ENCODE results near the gene HAND1.

HAND1 gene

DNA sequence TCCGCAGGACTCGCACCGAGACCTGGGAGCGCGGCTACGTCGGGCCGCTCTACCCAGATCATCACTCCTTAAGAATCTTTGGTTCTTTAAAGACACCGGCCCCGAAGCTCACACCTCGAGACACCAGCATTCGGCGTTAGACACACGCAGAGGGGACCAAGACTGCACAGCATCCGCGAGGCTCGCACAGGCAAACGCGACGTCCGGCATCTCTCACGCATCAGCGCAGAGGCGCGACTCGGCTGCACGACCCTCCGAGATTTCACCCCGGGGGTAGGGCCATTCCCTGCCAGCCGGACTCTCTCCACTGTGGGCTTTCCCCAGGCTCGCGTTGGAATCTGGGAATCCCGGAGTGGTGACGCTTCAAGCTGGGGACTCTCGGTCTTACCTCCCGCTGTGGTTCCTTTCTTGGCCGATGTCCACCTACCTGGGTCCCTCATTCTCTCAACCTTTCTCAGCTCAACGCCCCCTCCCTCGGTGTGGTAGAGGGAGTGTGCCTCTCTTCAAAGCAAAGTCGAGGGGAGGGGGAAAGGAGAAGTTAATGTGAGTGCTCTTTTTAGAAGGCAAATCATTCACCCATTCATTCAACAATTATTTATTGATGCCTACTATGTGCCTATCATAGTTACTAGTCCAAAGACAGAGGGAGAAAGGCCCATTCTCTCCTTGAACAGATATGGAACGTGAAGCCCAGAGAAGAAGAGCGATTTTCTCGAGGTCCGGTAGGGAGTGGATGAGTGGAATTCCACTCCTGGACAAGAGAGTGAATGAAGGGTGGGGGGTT, 1.3 kb upstream of the HAND1 start:
- DNase-seq (ENCODE audit: low read depth in 2 of 2) = no peak

DNA sequence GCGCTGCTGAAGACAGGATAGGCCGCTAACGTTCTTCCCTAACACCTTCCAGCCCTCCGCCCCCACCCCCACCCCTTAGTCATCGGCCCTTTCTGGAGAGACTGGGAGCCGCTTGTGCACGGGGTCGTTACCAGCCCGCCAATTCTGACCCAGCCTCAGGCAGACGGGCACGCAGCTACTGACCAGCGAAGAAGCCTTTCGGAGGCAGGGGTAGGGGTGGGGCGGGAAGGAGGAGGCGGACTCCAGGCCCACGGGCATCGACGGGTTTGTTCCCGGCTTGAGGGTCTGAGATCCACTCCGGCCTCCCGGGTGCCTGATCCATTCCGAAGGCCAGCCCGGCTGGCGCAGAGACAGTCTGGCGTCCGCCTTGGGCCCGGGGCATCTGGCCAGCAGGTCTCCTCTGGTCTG, 729 bp upstream of the HAND1 start:
- DNase-seq (ENCODE audit: low read depth in 2 of 2) = no peak

DNA sequence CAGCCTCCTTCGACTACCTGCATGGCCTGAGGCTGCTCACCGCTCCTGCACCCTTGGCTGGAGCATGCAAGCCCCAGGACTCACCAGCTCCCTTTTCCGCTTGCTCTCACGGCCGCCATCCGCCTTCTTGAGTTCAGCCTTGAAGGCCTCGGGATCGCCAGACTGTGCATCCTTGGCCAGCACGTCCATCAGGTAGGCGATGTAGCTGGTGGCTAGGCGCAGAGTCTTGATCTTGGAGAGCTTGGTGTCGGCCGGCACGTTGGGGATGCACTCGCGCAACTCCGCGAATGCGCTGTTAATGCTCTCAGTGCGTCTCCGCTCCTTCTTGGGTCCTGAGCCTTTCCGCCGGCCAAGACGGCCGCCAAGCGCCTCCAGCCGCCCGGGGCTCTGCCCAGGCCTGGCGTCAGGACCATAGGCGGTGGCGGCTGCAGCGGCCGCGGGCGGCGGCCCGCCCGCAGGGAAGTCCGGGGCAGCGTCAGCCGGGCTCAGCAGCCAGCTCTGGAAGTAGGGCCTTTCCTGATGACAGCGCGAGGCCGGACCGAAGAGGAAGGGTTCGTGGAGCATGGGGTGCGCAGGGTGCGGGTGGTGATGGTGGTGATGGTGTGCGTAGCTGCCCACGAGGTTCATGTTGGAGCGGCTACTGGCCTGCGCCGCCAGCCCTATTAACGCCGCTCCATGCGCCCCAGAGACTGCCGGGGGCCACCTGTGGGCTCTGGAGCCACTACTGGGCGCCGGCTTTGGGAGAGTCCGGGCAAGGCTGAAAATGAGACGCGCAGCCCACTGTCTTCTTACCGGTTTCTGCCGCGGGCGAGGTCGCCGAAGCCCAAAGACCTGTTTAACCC, 424 bp downstream of the HAND1 start:
- DNase-seq (ENCODE audit: low read depth in 2 of 2) = no peak

DNA sequence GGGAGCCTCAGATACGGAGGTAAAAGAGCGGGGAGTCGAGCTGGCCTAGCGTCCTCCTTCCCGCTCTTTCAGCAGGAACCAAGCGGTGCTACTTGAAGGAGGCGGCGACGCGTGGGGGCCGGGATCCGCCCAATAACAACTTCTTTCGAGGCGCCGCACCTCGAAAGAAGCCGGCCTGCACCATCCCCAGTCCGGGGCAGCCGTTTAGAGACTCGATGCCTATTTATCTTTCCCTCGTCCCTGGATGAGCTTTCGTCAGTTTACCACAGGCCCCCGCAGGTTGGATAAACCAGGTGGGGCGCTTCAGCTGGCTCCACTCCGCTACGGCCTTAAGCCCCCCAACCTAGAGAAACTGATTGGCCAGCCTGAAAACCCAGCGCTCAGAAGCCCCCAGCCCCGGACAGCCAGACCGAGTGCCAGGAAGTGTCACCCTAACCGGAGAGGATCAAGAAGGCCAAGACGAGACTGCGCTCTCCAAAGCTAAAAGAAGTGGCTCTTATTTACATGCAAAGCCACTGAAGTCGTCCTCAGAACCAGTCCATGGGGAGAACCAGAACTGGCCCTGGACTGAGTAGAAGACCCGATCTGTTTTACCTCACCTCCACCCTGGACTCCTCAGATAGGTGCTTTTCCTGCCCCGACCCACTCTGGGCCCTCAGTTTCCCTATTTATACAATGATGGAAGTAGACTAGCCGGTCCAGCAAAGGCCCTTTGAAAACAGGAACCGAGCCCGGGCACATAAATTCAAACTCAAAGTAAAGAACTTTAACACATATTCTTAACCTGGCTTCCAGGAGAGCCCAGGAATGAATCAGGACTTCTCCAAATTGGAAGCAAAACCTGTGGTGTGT, 1.4 kb downstream of the HAND1 start:
- no peak for DNase-seq (ENCODE audit: low read depth in 2 of 2)

DNA sequence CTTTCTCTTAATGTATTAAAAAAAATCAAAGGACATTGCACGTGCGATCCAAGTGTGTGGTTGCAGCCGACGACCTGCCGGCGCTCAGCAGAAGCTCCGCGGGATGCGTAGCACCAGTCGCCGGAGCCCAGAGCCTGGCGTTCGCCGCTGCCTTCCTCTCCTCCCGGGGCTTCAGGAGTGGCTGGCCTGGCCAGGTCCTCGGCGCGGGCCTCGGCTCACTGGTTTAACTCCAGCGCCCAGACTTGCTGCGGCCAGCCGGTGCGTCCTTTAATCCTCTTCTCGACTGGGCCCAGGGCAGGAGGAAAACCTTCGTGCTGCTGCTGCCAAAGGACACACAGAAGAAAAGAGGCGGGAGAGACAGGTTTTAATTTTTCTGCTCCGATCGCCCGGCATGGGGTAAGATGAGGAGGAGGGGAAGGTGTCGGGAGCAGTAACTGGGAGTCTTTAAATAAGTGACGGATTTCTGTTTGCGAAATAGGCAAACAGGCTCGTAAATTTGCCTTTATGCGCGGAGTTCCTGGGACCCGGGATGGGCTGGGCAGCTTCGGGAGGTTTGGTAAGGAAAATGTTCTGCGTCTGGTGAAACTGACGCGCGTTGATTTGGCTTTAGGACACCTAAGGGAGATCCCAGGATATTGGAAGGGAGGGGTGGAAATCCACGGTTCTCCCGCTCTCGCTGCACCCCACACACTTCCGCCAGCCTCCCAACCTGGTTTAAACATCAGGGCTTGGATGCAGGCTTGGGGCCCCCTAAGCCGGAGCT, 2.3 kb downstream of the HAND1 start:
- DNase-seq (ENCODE audit: low read depth in 2 of 2) = no peak

DNA sequence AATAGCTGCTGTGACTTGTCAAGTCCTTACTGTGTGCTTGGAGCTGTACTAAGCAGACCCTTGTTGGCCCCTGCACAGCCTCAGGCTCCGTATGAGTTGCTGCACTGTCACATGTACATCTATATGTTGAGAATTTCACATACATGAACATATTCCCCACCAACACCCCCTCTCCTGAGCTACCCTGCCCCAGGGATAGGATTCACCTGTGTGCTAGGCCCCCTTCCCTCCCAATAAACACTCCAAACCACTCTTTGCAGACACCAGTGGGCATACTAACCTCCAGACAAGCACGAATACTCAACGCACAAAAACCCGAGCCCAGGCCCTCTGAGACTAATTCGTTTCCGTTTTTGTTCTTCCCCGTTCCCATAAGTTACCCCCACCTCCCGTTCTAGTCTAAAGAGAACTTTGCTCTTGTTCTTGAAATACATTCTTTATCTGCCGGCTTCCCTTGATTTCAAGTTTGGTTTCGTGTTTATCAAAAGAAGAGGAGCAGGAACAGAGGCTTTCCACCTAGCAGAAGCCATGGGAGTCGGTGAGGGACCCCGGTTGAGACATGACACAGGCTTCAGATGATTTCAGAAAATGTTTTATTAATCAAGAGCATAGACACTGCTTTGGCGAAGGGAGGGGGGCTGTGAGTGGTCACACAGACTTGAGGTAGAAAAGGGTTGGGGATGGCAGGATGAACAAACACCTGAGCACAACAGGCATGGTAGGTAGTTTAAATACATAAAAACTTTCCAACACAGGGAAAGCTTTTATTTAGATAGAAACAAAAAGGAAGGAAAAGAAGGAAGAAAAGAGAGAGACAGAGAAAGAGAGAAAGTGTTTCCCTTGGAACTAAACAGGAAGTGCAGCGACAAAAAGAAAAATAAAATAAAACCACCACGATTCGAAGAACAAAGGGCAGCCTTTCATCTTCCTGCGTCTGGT, 3.4 kb downstream of the HAND1 start:
- DNase-seq (ENCODE audit: low read depth in 2 of 2) = no peak

DNA sequence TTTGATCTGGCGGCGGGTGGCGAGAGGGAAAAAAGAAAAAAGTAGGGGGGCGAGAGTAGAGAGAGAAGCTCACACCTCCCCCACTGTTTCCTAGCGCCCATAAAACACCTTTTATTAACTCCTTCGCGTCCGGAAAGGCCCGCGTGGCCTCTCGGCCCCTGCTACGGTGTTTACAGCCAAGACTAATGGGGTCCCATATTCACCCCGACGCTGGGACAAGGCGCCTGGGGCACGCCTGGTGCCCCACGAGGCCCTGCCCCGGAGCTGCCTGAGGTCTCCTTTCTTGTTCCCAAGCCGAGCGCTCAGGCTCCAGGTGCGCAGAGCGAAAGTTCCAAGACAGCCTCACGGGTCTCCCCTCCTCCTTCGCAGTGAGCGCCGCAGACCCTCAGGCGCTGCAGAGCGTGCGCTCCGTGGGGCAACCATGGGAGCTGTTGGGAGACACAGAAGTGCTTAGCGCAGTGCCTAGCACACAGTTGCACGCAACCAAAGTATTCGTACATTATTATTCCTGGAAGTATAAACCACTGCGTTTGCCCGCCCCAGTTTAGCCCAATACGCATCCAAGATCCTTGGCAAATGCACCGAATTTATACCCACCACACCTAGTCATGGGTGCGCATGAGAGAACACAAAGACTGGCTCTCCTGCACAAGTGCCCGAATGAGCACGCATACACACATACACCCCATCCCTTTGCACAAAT, 4.3 kb downstream of the HAND1 start:
- DNase-seq (ENCODE audit: low read depth in 2 of 2) = no peak

DNA sequence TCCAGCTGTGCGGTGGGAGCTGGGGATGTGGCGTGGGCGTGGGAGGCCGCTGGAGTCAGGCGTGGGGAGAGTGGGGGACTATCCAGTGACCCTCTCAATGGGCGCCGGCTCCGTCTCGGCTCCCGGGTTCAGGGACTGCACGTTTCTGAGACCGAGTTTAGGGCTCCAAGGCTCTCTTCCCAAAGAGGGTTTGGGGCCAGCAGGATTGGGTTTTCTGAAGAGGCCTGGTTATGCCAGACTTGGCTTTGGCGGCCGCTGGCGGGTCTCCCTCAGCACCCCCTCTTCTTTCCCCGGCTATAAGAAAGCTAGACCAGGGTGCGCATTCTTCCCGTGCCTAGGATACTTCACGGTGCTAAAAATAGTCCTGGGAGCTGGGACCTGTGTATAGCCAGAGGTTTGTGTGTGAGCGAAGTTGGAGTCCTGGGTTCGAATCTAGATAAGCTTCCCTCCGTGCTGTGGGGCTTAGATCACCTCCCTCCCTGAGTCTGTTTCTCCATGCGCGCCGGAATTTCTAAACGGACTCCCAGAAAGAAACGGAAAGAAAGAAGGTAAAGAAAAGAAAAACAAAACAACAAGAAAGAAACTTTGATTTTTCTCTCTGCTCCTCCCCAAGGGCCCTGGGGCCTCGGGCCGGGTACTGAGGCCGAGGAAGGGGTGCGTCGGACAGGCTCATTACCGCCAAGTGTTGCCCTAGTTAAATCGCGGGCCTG, 5.0 kb downstream of the HAND1 start:
- DNase-seq (ENCODE audit: low read depth in 2 of 2) = no peak

DNA sequence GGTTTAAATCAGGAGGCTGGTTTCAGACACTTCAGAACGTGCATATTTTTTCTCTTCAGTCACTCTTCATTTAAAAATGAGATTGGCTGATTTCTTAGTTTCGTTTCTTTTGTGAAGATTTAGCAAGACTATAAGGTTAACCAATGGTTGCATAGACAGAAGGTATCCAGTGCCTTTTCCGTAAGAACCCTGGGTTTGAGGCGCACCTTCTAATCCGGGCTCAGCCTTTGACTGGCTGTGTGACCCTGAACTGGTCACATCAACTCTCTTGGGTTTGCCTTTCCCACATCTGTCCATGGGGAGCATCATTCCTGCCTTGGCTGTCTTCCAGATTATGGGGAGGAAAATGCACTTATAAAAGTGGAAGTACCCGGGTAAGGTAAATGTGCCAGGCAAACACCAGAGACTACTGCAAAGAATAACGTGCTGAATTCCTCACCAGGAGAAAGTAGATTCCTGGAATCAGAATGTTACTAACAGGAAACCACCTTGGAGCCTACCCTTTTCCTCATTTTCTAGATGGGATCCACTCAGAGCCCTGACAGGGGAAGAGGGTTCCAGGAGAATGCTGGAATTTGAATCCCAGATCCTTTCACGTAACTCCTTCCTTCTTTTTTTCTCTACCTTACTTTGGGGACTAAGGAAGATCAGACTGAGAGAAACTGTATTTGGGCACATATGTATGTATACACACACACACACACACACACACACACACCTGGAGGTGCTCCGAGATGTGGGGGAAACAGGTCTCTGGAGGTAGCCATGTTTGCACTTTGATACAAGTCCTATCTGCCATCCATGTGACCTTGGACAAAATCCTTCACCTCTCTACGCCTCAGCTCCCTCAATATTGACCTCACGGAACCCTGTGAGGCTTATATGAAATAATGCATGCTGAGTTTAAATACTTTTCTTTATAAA, 6.8 kb downstream of the HAND1 start:
- no peak for DNase-seq (ENCODE audit: low read depth in 2 of 2)

DNA sequence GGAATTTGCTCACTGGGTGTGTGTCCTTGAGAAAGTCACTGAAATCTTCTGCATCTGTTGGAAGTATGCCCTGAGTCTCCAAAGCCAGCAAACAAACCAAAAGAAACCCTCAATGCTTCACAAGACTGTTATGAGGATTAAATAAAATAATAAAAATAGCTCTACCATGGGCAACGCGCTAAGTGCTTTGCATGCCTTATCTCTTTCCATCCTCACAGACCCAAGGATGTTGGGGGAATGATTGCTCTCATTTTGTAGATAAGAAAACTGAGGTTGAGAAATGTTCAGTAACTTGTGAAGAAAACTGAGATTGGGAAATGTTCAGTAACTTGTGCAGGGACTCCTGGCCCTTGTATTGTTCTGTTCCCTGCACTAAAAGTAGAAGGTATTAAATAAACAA, 7.9 kb downstream of the HAND1 start:
- no peak for DNase-seq (ENCODE audit: low read depth in 2 of 2)

DNA sequence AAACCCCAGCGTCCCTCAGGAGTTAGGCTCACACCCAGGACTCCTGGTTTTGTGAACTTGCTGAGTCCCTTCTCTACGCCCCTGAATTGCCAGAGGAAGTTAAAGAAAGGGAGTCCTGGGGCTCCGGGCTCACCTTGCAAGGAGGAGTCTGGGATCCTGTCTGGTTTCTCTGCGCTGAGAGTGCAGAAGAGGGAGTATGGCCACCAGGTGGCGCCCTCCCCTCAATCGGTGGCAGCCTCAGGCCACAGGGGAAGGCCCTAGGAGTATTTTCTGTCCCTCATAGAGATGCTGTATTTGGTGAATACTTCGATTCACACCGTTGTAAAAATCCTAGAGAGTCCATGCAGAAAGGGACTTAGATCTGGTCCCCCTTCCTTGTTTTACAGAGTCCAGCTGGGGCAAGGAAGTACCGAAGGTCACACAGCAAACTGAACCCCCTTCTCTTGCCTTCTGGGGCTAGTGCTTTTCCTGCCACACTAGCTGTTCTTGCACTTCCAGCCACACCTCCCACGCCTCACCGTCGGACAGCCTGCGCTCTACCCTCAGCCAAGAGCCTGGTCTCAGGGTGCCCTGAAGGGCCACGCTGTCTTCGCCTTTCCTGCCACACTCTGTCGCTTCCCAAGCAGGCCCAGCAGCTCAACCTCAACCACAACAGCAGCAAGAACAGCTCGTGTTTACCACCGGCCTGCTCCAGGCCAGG, 10.2 kb downstream of the HAND1 start:
- peak; percentile 27 for DNase-seq (ENCODE audit: low read depth in 2 of 2)

DNA sequence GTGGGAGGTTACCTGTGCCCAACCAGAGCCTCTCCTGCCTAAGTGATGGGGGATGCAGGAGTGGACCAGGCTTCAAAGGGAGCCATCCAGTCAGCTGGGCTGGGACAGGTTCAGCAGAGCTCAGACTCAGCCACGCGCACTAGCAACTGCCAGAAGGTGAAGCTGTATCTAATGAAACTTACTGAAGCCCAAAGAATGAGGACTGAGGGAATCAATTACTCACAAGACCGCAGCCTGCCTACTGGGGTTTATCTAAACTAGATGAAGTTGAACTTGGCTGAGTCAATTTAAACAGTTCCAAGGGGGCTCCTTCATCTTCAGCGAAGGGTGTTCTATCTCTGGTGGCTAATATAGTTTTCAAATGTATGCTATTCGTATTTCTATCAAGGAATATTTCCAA, 11.4 kb downstream of the HAND1 start:
- no peak for DNase-seq (ENCODE audit: low read depth in 2 of 2)

DNA sequence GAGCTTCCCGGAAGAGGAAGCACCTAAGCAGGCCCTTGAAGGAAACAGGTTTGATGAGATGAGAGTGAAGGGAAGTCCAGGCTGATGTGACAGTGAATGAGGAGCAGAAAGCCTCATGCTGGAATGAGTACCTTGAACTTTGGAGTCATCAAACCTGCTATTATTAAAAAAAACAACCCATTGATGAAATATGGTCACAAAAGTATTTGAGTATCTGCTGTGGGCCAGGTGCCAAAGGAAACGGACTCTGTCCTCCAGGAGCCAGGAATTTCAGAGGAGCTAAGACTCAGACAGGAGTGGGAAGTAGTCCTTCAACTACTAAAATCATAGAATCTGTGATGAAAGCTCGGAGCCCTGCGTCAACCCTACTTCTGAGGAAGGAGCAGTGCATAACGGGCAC, 11.9 kb downstream of the HAND1 start:
- DNase-seq (ENCODE audit: low read depth in 2 of 2) = no peak

DNA sequence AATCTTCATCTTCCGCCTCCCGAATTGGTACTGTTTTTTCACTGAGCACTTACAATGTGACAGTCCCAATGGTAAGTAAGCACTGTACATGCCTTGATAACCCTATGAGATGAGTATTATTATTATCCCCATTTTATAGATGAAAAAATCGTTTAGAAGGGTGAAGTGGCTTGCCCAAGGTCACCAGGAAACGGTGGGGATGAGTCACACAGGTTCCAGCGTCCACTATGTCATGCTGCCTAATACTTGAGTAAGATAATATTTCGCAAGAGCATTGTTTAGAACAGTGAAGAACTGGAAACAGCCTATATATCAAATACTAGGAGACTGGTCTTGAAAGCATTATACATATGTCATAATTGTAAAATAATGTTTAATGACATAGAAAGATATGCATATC, 12.9 kb downstream of the HAND1 start:
- no peak for DNase-seq (ENCODE audit: low read depth in 2 of 2)

DNA sequence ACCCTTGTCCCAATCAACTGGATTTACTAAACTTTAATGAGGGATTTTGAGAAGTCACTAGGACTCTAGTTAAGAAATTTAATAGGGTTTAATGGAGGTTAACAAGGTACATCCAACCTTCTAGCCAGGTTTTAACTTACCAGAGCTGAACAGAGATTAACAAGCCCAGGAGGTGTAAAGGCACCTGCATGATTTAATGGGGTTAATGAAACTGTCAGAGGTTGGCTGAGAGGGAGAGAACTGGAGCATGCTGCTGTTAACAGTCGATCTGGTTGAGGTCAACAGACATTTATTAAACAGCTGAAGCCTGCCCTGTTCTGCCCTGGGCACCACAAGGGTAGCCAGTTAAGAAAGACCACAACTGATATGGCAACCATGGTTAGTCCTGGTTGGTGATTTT, 13.6 kb downstream of the HAND1 start:
- DNase-seq (ENCODE audit: low read depth in 2 of 2) = no peak

DNA sequence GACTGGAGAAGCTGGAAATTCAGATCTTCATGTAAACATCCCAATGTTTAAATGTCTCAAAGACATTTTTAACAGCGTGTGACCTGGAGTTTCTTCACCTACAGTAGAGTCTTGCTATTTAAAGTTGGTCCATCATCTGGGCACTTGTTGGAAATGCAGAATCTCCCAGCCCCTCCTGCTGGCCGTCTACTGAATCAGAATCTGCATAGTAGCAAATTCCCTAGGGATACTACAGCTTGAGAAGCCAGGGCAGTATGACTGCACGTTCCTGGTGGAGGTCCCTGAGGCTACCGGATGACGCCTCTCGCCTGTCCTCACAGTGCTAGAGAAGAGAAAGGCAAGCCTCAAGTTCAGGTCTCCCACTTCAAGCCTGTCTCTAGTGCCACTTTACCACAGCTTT, 16.5 kb downstream of the HAND1 start:
- no peak for DNase-seq (ENCODE audit: low read depth in 2 of 2)

DNA sequence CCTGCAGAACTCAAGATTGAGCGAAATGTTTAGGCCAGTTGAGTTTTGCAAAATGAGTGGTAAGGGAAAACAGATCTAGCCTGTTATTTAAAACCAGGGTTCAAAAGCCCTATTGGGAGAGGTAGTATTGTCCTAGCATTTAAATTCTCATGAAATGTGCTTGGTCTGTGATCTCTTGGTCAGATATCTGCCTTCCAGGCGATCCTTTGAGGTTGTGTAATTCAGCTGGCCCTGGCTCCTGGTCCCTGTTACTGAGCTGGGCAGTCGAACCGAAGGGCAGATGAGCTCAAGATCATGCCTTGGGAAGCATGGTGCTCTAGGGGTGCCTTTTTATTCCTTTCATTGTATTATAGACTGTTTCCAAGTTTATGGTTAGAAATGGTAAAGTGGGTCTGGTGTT, 17.9 kb downstream of the HAND1 start:
- DNase-seq (ENCODE audit: low read depth in 2 of 2) = no peak
